OCI-LY3 (cell line): Measurements from ENCODE around the gene GFER.

Source experiments
- CTCF ChIP-seq: fragments of 200-600, 300-600 bp; sonication (generic); IDR thresholded peaks from 2 replicates; pipeline ENCODE4 v1.5.1; 2014; ENCODE audit warnings: antibody characterized with exemption, low read length, low read depth
- EZH2phosphoT487 ChIP-seq: fragments of 200-600 bp; shearing (Covaris generic); IDR thresholded peaks from 2 replicates; pipeline ENCODE4 v1.6.1; 2018; ENCODE audit warnings: antibody characterized with exemption, mixed run types, low read depth

- no peak for TF ChIP-seq CTCF
- no peak for TF ChIP-seq EZH2phosphoT487
Measured at GRCh38 chr16:2019921-2020831, 36.2 kb downstream of the GFER start.
